Stimulated activated CD8-positive, alpha-beta memory T cell treated with anti-CD3 and anti-CD28 coated beads, Interleukin-7, amount 100 ng/mL, for 4 hours (primary cell): Measurements from ENCODE around the gene FAM124A.

ENCODE experiments used
- DNase-seq, 2 donors: peaks; one replicate each; pipeline ENCODE4 v3.0.0-alpha.2; 2020; ENCODE audit warnings: low read depth in 2 of 2

FAM124A gene

DNA sequence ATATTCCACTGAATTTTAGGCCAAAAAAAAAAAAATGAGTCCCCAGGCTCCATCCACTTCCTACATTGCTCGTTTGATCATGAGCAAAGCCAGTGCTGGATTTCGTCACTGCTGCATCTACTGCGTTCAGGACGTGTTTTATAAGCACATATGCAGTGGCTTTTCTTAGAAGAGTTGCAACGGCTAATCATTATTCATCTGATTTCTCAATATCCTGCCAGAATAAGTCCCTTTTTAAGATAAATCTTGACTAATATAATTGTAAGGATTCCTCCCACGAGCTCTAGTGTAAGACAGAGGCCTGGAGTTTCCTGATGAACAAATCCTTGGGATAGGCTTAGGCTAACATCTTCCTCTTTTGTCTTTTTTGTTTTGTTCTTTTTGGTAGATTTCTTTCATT, 19.5 kb downstream of the FAM124A start:
- no peak for DNase-seq

DNA sequence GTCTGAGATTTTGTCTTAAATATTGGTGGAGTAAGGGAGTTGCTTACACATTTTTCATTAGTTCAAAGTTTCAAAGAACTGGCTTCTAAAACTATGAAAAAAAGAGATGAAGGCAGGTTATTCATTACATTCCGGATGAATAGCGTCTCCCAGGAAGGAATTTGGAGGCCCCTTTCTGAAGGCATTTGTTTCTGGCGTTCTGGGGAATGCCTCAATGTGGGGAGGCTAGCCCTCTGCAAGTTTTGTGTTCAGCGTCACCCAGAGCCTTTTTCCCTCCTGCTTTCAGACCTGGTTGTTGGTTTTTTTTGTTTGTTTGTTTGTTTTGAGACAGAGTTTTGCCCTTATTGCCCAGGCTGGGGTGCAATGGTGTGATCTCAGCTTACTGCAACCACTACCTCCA, 21.0 kb downstream of the FAM124A start:
- no peak for DNase-seq

DNA sequence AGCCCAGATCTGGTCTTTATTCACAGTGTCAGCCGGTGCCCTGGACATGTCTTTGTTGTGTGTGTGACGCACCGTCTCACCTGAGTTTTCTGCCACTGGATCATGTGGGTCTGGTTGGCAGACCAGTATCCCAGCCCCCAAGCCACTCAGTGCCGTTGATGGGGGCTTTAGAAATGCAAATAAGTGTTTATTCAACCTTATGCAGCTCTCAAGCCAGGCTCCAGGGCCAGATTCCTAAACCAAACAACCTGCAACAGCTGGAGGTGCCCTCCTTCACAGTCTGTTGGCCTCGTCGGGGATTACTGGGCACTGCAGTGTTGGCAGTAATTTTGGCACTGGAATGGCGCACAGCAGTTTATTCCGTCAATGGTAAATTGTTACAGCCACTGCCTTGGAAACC, 21.6 kb downstream of the FAM124A start:
- no peak for DNase-seq

DNA sequence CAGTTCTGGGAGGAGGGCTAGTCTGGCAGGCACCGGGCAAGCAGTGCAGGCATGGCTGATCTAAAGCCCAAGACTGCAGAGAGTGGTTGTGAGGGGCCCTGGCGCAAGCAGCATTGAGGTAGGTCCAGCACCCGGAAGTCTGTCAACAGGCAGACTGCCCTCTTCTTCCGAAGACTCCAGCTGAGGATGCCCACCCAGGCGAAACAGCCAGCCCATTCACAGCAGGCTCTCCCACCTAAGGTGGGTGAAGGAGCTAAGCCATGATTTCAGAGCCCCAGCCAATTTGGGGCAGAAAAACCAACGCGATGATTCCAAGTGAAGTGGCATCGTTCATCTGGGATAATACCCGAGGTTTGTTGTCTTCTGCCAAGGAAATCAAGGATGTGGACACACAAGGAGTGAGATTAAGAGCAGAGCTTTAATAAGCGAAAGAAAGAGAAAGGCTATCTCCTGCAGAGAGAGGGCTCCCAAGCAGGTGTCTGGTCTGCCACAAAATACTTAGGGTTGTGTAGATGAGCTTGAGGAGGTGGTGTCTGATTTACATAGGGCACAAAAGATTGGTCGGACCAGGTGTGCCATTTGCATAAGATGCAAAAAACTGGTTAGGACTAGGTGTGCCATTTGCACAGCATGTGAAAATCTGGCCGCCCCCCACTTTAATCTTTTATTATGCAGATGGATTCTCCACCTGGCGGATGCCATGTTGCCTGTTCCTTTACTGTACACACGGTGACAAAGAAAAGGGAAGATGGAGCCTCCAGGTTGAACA, 22.6 kb downstream of the FAM124A start:
- DNase-seq: no peak

DNA sequence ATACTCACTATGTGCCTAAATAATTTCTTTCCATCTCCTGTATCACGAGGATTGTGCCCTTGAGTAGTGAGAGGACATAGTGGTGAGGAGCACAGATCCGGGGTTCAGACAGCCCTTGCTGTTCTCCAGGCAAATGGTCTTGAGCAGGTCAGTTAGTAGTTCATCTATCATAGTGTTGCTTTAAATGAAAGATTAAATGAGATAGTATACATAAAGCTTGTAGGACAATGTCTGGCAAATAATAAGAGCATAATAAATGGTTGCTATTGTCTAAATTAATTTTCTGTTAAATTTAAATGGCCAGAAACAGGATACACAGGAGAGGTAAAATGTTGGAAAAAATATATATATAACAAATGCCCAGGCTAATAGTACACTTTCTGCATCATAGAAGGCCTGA, 23.4 kb downstream of the FAM124A start:
- DNase-seq: no peak

DNA sequence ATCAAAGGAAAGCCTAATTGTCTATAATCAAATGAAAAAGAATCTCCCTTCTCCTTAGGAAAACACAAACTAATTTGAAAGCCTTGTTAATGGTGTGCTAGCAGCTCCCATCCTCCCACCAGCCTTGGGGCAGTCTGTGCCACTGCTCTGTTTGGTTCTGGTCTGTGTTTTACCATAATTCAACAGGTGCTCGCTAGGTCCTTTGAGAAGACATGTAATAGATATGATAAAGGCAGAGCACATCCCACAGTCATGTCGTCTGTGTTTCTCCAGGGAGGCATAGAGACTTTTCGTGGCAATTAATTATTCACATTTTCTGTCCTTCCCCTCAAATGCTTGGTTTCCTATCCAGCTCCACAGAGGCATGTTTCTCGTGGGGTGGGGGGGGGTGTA, 23.8 kb downstream of the FAM124A start:
- DNase-seq: no peak

DNA sequence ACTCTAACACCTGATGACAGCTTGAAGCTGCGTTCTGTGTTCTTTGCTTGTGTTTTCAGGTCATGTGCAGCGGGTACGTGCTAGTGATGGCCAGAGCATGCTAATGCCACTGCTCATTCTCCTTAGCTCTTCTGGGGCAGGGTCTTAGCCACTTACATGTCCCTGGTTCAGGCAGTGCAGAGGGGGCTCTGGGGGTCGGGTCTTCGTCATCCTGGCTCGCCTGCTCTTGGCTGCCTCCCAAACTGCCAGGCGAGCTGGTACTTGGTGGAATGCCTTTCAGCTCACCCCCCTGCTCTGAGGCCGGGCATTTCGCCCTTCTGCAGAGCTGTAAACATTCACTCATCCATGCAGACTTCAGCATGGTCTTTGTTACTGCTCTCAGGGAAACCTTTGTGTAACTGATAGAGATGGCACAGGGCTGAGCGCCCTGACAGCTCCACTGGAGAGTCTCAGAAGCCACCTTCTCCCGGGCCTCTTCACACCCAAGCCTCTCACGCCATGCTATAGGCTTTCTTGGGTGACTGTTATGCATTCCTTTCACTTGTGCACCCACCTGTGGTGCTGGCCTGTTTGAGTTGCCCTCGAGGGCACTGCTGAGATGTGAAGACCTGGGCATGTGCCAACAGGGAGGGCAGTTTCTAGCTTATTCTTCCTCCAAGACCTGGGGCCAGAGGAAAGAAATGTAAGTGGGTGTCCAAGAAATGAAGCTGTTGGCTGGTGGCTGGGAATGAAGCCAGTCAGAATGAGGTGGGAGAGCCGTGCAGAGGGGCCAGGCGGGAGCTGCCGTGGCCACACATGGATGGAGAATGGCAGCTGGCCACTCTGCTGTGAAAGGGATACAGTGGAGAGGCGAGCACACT, 24.4 kb downstream of the FAM124A start:
- DNase-seq: no peak

DNA sequence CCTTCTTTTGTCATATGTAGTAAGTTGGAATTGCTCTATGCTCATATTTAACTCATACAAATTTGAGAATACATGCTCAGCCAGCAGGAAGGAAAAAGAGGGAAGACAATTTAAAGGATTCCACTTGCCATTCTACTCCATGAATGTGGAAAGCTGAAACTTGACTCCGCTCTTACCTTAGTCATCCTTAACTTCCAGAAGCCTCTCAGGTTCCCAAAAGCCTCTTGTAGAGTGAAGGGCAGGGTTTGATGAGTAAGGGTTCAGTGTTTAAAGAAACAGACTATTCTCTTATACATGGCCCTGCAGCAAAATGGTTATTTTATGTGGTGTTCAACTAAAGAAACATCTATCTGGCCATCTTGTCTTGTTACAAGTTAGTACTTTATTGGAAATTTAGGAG, 27.1 kb downstream of the FAM124A start:
- no peak for DNase-seq

DNA sequence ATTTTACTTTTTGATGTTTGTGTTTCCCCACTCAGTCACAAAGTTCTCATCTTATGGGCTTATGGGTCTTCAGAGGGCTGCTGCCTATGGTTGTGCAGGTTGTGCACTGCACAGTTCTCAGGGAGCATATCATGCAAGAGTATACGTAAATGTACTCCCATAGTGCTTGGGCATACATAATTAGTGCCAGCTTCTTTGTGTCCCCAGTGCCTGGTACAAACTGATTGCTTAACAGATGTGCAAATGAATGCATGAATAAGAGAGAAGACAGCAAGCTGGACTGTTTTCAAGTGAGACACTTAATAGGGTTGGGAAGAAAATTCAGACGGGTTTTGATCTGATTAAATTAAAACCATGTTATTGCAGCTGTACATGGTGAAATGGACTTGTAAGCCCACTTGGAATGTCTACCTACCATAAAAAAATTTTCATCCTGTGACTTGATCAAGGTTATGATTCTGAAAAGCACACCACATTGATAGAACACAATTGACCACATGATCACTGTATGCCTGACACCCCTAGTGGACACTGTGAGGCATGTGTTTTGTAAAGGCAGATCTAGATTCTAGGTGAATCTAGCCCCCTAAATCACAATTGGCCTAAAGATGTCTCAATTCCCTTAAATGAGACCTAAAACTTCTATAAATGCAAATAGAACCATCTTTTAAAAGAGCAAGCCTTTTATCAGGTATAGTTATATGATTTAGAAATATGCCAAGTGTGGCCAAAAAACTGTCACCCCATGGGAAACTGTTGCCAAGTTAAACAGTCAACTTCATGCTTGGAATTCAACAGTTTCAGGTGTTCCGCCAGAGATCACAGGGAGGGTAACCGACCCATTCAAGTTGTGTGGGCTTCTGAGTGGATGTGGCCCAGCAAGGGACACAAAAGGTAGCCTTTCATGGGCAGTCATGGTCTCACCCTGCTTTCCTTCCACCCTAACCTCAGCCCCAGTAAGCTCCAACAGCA, 27.9 kb downstream of the FAM124A start:
- DNase-seq: no peak

DNA sequence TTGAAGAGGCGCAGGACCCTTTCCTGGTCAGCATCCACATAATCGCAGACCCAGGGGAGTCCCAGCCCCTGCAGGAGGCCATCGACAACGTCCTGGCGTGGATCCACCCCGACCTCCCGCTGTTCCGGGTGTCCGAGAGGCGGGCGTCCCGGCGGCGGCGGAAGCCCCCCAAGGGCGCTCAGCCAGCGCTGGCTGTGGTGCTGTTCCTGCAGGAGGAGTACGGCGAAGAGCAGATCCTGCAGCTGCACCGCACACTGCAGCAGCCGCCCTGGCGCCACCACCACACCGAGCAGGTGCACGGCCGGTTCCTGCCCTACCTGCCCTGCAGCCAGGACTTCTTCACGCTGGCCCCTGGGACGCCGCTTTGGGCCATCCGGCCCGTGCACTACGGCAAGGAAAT, 29.3 kb downstream of the FAM124A start:
- DNase-seq: no peak

DNA sequence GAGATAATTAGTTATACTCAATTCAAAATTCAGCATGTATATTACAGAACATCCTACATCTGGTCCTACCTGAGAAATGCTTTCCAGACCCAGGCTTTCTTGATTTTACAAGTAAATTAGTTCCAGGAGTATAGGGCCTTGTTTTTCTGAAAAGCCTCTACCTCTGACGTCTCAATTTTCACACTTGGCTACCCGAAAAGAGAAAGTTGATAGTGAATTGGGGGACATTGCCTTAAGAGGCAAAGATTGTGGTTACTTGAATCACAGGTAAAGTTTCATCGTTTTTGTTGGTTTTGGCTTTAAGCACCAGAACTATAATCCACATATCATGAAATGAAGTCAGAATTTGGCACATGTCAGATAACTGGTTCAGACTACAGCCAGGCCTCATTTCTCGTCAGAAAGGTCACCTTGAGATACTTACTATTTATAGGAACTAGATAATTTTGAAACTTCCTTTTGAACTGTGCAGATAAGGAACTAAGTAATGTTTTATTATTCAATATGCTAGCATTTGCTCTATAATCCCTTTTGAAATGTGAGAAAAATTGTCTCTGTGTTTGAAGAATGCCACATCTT, 30.8 kb downstream of the FAM124A start:
- DNase-seq: no peak

DNA sequence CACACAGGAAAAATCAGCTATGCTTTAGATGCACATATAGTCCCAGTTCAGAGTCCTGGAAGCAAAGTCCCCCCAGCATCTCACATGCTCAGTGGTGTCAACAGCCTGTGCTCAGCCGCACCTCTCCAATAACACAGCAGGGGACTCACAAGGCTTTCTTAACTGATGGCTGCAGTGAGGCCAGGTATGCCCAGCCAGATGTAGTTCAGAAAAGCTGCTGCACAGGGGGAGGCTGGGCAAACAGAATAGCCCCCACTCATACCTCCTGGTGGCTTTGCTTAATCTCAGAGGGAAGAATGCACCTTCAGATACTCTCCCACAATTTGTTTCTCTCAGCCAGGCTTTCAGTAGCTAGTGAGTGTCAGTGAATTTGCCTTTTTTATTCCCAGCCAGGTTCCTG, 33.4 kb downstream of the FAM124A start:
- no peak for DNase-seq

DNA sequence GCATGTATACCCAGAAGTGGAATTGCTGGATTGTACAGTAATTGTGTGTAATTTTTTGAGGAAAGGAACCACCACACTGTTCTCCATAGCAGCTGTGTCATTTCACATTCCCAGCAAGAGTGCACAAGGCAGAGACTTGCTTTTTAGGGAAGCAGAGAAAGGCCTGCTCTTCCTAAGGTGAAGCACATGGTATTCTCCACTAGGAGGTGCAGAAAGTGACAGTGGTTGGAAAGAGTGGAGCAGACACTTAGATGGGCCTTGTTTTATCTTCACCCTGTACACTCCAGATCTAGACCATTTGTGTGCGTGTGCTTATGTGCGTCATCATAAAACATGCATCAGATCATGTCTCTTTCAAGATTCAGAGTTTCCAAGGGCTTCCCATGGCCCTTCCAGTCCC, 35.0 kb downstream of the FAM124A start:
- DNase-seq: no peak

DNA sequence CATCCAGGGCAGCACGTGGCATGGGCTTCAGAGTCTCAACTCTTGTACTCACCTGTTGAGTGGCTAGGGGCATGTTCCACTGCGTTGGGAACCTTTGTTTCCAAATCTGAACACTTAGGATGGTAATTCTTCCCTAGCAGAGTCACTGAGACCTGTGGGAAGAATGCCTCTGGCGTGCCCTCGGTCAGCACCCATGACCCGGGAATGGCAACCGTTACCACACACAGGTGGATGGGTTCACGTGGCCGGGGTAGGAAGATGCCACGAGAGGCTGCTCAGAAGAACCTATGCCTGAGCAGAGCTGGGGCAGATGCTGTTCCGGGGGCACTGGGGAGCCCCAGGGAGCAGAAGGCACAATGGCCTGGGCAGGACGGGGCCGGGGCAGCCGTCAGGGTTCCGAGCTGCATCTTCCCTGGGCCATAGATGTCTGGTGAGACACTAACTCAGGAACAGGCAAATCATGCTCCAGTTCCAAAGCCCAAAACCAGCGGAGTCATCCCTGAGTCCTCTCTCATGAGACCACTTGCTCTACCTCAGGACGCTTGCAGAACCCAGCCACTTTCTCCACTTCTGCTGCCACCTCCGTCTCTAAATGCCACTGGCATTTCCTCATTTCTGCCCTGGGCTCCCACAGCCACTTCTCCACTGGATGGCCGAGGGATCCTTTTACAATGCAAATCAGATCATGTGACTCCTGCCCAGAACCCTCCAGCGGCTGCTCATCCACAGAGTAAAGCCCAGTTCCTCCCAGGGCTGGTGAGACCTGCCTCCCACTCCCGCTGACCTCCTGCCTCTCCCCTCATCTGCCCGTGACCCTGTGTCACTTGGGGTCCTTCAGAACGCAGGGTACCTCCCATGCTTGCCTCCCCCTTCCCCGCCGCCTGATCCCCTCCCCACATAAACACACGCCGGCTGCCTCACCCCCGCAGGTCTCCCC, 36.7 kb downstream of the FAM124A start:
- DNase-seq: no peak

DNA sequence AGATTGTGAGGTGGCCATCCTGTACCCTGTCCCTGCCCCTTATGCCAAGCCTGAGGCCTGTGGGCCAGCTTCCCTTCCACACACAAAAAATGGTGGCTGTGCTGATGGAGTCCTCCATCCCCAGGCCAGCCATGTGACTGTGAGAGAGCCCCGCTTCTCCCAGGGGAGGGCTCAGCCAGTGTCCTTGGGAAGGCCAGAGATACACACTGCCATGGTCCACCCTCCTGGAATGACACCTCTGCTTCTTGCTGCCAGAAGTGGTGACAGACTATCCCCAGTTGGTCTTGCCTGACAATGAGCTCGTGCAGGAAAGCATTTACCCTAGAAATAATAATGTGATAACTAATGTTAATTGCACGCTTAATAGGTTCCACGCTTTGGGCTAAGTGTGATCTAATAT, 38.0 kb downstream of the FAM124A start:
- DNase-seq: no peak

DNA sequence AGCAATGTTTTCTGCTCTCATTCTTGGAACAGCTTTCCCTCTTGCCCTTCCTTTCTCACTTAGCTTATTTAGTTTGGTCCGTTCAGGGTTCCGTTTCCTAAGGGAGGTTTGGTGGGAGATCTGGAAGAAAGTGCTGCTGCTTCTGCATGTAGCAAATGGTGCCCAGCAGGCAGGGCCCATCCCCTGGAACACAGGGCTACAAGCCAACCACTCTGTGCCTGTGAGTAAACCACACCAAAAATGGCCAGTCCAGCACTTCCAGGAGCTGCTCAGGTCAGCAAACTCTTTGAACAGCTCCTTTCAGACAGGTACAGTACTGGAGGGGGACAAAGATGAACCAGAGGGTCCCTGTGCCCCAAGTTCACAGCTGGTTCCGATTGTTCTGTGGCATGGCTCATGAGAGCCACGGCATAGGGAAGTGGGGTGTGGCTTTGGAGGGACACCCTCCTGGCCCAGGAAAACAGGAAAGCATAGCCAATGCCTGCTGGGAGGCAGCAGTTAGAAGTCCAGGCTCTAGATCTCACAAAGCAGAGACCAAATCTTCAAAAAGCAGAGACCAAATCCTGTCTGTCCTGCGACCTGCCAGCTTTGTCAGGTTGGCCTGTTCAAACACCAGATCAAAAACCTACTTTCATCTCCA, 39.5 kb downstream of the FAM124A start:
- no peak for DNase-seq

DNA sequence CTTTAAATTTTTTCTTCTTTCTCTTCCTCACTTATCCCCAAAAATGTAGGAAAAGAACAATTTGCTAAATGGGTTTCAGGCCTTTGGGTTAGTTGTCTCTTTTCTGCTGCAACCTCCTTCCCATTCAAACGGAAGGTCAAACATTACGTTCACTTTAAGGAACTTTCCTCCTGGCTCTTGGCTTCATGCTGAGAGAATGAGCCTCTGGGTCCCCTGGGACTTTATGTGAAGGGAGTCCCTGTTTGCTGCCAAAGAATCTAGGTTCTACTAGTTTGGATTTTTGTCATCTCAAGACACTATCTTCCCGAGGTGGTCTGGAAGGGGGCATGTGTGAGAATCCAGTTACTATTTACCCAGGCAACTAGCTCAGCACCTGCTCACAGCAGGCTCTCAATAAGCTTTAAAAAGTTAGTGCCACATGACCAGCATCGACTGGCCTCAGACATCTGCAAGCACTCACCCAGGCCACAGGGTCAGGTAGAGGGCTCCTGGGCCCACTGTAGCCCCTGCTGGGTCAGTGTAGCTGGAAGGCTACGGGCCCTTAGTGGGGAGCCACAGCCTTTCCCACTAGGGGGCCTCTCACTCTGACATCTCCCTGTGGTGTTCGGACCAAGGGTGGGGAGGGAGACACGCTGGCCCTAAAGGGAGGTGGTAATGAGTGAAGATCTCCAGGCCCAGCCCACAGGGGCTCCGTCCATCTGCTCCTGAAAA, 40.5 kb downstream of the FAM124A start:
- DNase-seq: no peak

DNA sequence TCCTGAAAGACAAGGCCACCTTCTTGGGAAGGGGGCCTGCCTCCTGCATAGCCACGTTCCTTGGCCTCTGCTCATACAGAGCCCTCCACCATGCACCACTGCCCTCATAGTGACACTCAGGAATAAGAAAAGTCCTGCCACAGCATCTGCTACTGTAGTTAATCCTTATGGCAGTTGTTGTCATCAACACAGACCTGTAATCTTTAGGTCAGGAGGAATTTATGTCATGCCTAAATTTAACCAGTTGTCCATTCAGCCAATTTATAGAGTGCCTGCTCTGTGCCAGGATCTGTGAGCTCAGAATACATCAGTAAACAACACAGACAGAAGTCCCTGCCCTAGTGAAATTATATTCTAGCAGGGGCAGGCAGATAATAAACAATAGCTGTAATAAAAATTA, 44.4 kb downstream of the FAM124A start:
- no peak for DNase-seq

DNA sequence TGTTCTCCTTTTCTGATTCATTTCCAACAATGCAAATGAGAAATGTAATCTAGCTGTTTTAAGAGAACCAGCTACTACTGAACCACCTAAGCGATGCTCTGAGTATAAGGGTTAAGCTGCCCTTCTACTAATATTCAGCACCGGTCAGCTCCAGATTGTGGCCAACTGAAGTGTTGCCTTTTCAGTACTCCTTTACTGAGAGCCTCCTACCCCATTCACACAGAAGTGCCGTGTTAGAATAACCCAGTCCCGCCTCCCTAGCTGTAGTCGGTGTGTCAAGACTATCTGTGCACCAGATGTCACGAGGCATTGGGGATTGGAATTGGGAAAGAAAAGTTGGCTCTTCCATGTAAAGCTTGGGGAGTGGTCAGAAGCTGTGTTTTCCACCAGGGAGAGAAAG, 45.4 kb downstream of the FAM124A start:
- DNase-seq: no peak
